ENCODE results near the gene RGS2.

The RGS2 gene

DNA sequence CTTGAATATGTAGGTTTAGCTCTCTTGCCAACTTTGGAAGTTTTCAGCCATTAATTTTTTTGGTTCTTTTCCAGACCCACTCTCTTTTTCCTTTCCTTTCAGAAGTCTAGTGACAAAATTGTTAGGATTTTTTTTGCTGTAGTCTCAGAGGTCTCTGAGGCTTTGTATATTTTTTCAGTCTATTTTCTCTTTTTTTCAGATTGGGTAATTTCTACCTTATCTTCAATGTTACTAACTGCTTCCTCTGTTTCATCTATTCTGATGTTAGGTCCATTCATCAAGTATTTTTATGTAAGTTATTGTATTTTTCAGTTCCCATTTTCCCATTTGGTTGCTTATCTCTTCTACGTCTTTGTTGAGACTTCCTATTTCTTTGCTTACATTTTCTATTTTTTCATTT lies 15.7 kb downstream of the RGS2 start:
- Histone ChIP-seq H3K4me2 (ENCODE audit: low read depth, low read length, poor library complexity, severe bottlenecking) (no peak overlapping the region), H3K4me3 (ENCODE audit: insufficient read depth, low read length, poor library complexity, severe bottlenecking) (no peak overlapping the region), H3K27ac (ENCODE audit: low read depth, low read length) (no peak overlapping the region), H4K20me1 (ENCODE audit: low read depth, low read length) (no peaks in the 10 kb centered on the region), H3K9me3 (ENCODE audit: insufficient read depth, low read length) (no peaks in the 10 kb centered on the region), H3K27me3 (ENCODE audit: low read length) (no peaks in the 10 kb centered on the region), H3K9me2 (replicated peaks; ENCODE audit: insufficient read depth, low read length) (no peaks in the 10 kb centered on the region), H3K9ac (ENCODE audit: low read length) (no peak overlapping the region), H3K79me2 (ENCODE audit: insufficient read depth, low read length) (no peaks in the 10 kb centered on the region), H3K36me3 (ENCODE audit: low read length) (no peaks in the 10 kb centered on the region), H2AFZ (ENCODE audit: low read depth, low read length, severe bottlenecking) (no peak overlapping the region), H3F3A (ENCODE audit: insufficient read depth) (no peaks in the 10 kb centered on the region)
- TF ChIP-seq CTCF (IDR thresholded peaks at IDR 0.05; ENCODE audit: insufficient read depth, low read length, poor library complexity, severe bottlenecking) = no peak
- no peak for TF ChIP-seq EZH2phosphoT487 (conservative IDR thresholded peaks at IDR 0.05; ENCODE audit: low read length)

- H3K9me2 ChIP-seq (replicated peaks; ENCODE audit: insufficient read depth, low read length) = no peaks in the 10 kb centered on the region
- H3F3A ChIP-seq (ENCODE audit: insufficient read depth) = no peaks in the 10 kb centered on the region
- H3K4me3 ChIP-seq (ENCODE audit: insufficient read depth, low read length, poor library complexity, severe bottlenecking) = no peak overlapping the region
- no peak overlapping the region for H3K9ac ChIP-seq (ENCODE audit: low read length)
- no peaks in the 10 kb centered on the region for H3K9me3 ChIP-seq (ENCODE audit: insufficient read depth, low read length)
- H3K36me3 ChIP-seq (ENCODE audit: low read length) = no peaks in the 10 kb centered on the region
- no peak overlapping the region for H3K27ac ChIP-seq (ENCODE audit: low read depth, low read length)
- TF ChIP-seq EZH2phosphoT487 (conservative IDR thresholded peaks at IDR 0.05; ENCODE audit: low read length) = no peak
- no peak for TF ChIP-seq CTCF (IDR thresholded peaks at IDR 0.05; ENCODE audit: insufficient read depth, low read length, poor library complexity, severe bottlenecking)
- H3K4me2 ChIP-seq (ENCODE audit: low read depth, low read length, poor library complexity, severe bottlenecking) = no peak overlapping the region
- H2AFZ ChIP-seq (ENCODE audit: low read depth, low read length, severe bottlenecking) = no peak overlapping the region
- no peaks in the 10 kb centered on the region for H3K27me3 ChIP-seq (ENCODE audit: low read length)
- no peaks in the 10 kb centered on the region for H3K79me2 ChIP-seq (ENCODE audit: insufficient read depth, low read length)
- H4K20me1 ChIP-seq (ENCODE audit: low read depth, low read length) = no peaks in the 10 kb centered on the region
These were observed 18.1 kb downstream of the RGS2 start for GRCh38 chr1:192826791-192827546.

- H3F3A ChIP-seq (ENCODE audit: insufficient read depth) = no peaks in the 10 kb centered on the region
- no peak overlapping the region for H3K27ac ChIP-seq (ENCODE audit: low read depth, low read length)
- no peaks in the 10 kb centered on the region for H3K9me3 ChIP-seq (ENCODE audit: insufficient read depth, low read length)
- no peak for TF ChIP-seq EZH2phosphoT487 (conservative IDR thresholded peaks at IDR 0.05; ENCODE audit: low read length)
- no peak overlapping the region for H3K4me3 ChIP-seq (ENCODE audit: insufficient read depth, low read length, poor library complexity, severe bottlenecking)
- H2AFZ ChIP-seq (ENCODE audit: low read depth, low read length, severe bottlenecking) = no peak overlapping the region
- H3K79me2 ChIP-seq (ENCODE audit: insufficient read depth, low read length) = no peaks in the 10 kb centered on the region
- H4K20me1 ChIP-seq (ENCODE audit: low read depth, low read length) = no peaks in the 10 kb centered on the region
- no peak overlapping the region for H3K9ac ChIP-seq (ENCODE audit: low read length)
- H3K36me3 ChIP-seq (ENCODE audit: low read length) = no peaks in the 10 kb centered on the region
- H3K4me2 ChIP-seq (ENCODE audit: low read depth, low read length, poor library complexity, severe bottlenecking) = no peak overlapping the region
- H3K27me3 ChIP-seq (ENCODE audit: low read length) = no peaks in the 10 kb centered on the region
- no peaks in the 10 kb centered on the region for H3K9me2 ChIP-seq (replicated peaks; ENCODE audit: insufficient read depth, low read length)
These were observed 21.9 kb downstream of the RGS2 start for GRCh38 chr1:192830595-192831246.
